Activated T-helper 2 cell treated with anti-CD3 and anti-CD28 coated beads, Interferon-gamma antibody, Interleukin-2, Interleukin-4, amounts not matched to agents 10 μg/mL and 5 μg/mL and 100 μg/mL, durations not matched to agents 14 hours and 24 hours and 36 hours (primary cell): ENCODE results near the gene NUP205. TPM values are rescaled to one million over a fixed set of nuclear protein-coding genes. Genes with fewer than 3 reads are reported as not detected.
"Not testable (repeated sequence)": the region's sequence is repeated elsewhere in the genome, so short reads cannot be mapped to it uniquely, and the experiment has no call there.

Source experiments
- DNase-seq: peaks from one replicate; pipeline ENCODE4 v3.0.0; 2021; ENCODE audit warnings: low spot score
- H3K27ac Mint-ChIP-seq: one replicate; pipeline ENCODE4 v1.8.0; 2021; ENCODE audit warnings: mixed read lengths
- H3K27me3 Mint-ChIP-seq: one replicate; pipeline ENCODE4 v1.8.0; 2021; ENCODE audit warnings: low read depth, mixed read lengths
- H3K36me3 Mint-ChIP-seq: one replicate; pipeline ENCODE4 v1.8.0; 2021; ENCODE audit warnings: low read depth, mixed read lengths
- H3K4me1 Mint-ChIP-seq: one replicate; pipeline ENCODE4 v1.8.0; 2021; ENCODE audit warnings: low read depth, mixed read lengths
- H3K4me3 Mint-ChIP-seq: one replicate; pipeline ENCODE4 v1.8.0; 2021; ENCODE audit warnings: low read depth, mild to moderate bottlenecking, moderate library complexity, mixed read lengths
- H3K9me3 Mint-ChIP-seq: one replicate; pipeline ENCODE4 v1.8.0; 2021; ENCODE audit warnings: mixed read lengths
- intact Hi-C: fragments of 100-400 bp; cut with micrococcal nuclease; formaldehyde crosslinking; loops from one replicate; pipeline ENCODE4 v1.15.1; 2023
- total RNA-seq: library from RNA; stranded (reverse); gene quantifications from 2 replicates; pipeline ENCODE4 v1.2.3, GENCODE V29; 2022

The NUP205 gene
- total RNA-seq, 1 donor from 2014 or later = 127 TPM

DNA sequence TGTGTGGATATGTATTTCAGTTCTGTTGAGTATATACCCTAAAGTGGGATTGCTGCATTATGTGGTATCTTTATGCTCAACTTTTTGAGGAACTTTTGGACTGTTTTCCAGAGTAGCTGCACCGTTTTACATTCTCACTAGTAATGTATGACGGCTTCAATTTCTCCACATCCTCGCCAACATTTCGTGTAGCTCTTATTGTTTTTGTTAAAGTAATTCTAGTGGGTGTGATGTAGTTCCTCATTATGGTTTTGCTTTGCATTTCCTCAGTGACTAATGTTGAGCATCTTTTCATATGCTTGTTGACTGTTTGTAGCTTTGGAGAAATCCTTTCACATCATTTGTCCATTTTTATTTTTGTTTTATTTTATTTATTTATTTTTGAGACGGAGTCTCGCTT lies 109.1 kb downstream of the NUP205 start:
- intact Hi-C loops = loop anchor here (10.0 kb wide), 1 partner anchor 1212 kb away; the partner anchor contains the start of gene AKR1B1
- Mint-ChIP-seq H3K27ac (no peak overlapping the region), H3K4me1 (peaks cover 26% of the 10 kb centered on the region), H3K36me3 (peaks cover 25% of the 10 kb centered on the region), H3K9me3 (no peaks in the 10 kb centered on the region), H3K27me3 (no peaks in the 10 kb centered on the region), H3K4me3 (no peak overlapping the region)
- no peak for DNase-seq

GRCh38 chr7:135667626-135668025 lies 109.9 kb downstream of the NUP205 start:
- not testable (repeated sequence) for H3K9me3 Mint-ChIP-seq, H3K27ac Mint-ChIP-seq, DNase-seq, H3K27me3 Mint-ChIP-seq, H3K4me3 Mint-ChIP-seq
- intact Hi-C loops = loop anchor here (10.0 kb wide), 1 partner anchor 1213 kb away; the partner anchor contains the start of gene AKR1B1
- Mint-ChIP-seq H3K36me3 (peaks cover 24% of the 10 kb centered on the region), H3K4me1 (peaks cover 22% of the 10 kb centered on the region)

GRCh38 chr7:135668852-135669395 lies 111.2 kb downstream of the NUP205 start:
- peaks cover 23% of the 10 kb centered on the region for H3K4me1 Mint-ChIP-seq
- H3K27me3 Mint-ChIP-seq, H3K4me3 Mint-ChIP-seq, DNase-seq, H3K9me3 Mint-ChIP-seq, H3K27ac Mint-ChIP-seq: not testable (repeated sequence)
- peaks cover 30% of the 10 kb centered on the region for H3K36me3 Mint-ChIP-seq
- intact Hi-C loops = loop anchor here (10.0 kb wide), 1 partner anchor 1214 kb away; the partner anchor contains the start of gene AKR1B1

GRCh38 chr7:135669774-135670173 lies 112.1 kb downstream of the NUP205 start:
- intact Hi-C loops = loop anchor here (10.0 kb wide), 2 partner anchors 335 to 1215 kb away; partner anchors contain the start of gene AKR1B1
- Mint-ChIP-seq H3K4me1 (peaks cover 16% of the 10 kb centered on the region), H3K27ac (no peak overlapping the region), H3K4me3 (no peak overlapping the region), H3K9me3 (no peaks in the 10 kb centered on the region), H3K36me3 (peaks cover 36% of the 10 kb centered on the region), H3K27me3 (no peaks in the 10 kb centered on the region)
- DNase-seq = no peak

DNA sequence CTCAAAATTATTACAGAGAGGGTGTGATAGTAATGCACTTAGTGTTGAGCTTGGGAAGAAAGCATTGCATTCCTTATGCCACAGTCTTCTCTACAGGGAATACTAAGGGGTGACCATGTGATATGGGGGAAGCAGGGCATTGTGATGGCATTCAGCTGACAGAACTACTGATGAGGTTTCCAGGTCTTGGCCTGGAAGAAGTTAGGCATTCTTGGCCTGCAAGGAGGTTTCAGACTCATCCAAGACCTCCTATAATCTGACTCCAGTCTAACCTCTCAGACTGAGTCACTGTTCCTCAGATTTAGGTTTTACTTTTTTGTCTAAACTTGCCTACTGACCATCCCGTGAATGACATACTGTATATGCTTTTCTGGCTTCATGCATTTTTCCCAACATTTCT lies 112.5 kb downstream of the NUP205 start:
- peaks cover 12% of the 10 kb centered on the region for H3K4me1 Mint-ChIP-seq
- H3K36me3 Mint-ChIP-seq = peaks cover 38% of the 10 kb centered on the region
- no peak overlapping the region for H3K27ac Mint-ChIP-seq
- H3K27me3 Mint-ChIP-seq = no peaks in the 10 kb centered on the region
- DNase-seq = no peak
- intact Hi-C loops = loop anchor here (10.0 kb wide), 1 partner anchor 335 kb away; no protein-coding TSS in a partner anchor
- H3K9me3 Mint-ChIP-seq = no peaks in the 10 kb centered on the region
- H3K4me3 Mint-ChIP-seq = no peak overlapping the region

- H3K27ac Mint-ChIP-seq = no peak overlapping the region
- H3K27me3 Mint-ChIP-seq = no peaks in the 10 kb centered on the region
- peaks cover 7% of the 10 kb centered on the region for H3K4me1 Mint-ChIP-seq
- peaks cover 44% of the 10 kb centered on the region for H3K36me3 Mint-ChIP-seq
- intact Hi-C loops = loop anchor here (10.0 kb wide), 1 partner anchor 332 kb away; no protein-coding TSS in a partner anchor
- H3K4me3 Mint-ChIP-seq = no peak overlapping the region
- H3K9me3 Mint-ChIP-seq = no peaks in the 10 kb centered on the region
- DNase-seq = no peak
Measured at GRCh38 chr7:135672560-135673359, 115.0 kb downstream of the NUP205 start.

DNA sequence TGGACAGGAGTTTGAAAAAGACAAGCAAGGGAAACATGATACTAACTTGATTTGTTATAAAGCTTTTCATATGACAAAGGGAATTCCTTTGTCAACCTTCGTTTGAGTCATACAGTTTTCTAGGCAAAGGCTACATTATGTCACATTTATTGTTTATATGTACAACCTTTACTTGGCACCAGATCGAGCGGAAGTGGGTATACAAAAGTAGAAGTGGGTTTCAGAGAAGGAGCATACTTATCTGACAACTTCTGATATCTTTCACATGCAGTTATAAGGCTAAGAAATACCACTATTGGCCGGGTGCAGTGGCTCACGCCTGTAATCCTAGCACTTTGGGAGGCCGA lies 115.6 kb downstream of the NUP205 start:
- H3K27ac Mint-ChIP-seq = no peak overlapping the region
- intact Hi-C loops = loop anchor here (10.0 kb wide), 1 partner anchor 331 kb away; no protein-coding TSS in a partner anchor
- peaks cover 7% of the 10 kb centered on the region for H3K4me1 Mint-ChIP-seq
- no peak overlapping the region for H3K4me3 Mint-ChIP-seq
- no peaks in the 10 kb centered on the region for H3K27me3 Mint-ChIP-seq
- H3K36me3 Mint-ChIP-seq = peaks cover 47% of the 10 kb centered on the region
- DNase-seq = no peak
- H3K9me3 Mint-ChIP-seq = no peaks in the 10 kb centered on the region

GRCh38 chr7:135678612-135679575 lies 121.2 kb downstream of the NUP205 start:
- H3K27ac Mint-ChIP-seq = no peak overlapping the region
- DNase-seq = no peak
- no peak overlapping the region for H3K4me3 Mint-ChIP-seq
- intact Hi-C loops = loop anchor here (10.0 kb wide), 1 partner anchor 326 kb away; no protein-coding TSS in a partner anchor
- H3K4me1 Mint-ChIP-seq = peaks cover 9% of the 10 kb centered on the region
- H3K27me3 Mint-ChIP-seq = no peaks in the 10 kb centered on the region
- H3K36me3 Mint-ChIP-seq = peaks cover 34% of the 10 kb centered on the region
- no peaks in the 10 kb centered on the region for H3K9me3 Mint-ChIP-seq

GRCh38 chr7:135681762-135682161 lies 124.0 kb downstream of the NUP205 start:
- Mint-ChIP-seq H3K9me3 (no peaks in the 10 kb centered on the region), H3K27me3 (no peaks in the 10 kb centered on the region), H3K36me3 (peaks cover 14% of the 10 kb centered on the region), H3K4me3 (no peak overlapping the region), H3K27ac (no peak overlapping the region), H3K4me1 (peaks cover 9% of the 10 kb centered on the region)
- DNase-seq = no peak
- intact Hi-C loops = no loop called here

DNA sequence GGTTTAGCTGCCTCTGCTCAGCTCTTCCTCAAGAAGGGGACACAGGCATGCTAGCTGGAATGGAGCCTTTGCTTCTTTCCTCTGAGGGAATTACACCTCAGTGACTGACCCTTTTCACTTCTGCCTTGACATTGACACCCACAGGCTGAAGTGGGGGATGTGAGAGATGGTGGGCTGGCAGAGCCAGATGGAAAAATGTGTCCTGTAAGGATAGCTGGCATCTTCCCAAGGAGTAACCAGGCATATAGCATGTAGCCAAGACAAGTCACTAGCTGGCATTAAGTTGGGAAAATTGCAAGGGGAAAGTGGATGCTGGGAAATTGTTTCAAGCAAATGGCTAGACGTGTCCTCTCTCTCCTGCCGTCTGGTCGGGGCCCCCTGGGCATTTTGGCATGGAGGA lies 124.5 kb downstream of the NUP205 start:
- intact Hi-C loops = no loop called here
- Mint-ChIP-seq H3K4me1 (peaks cover 9% of the 10 kb centered on the region), H3K9me3 (no peaks in the 10 kb centered on the region), H3K27me3 (no peaks in the 10 kb centered on the region), H3K4me3 (no peak overlapping the region), H3K36me3 (peaks cover 10% of the 10 kb centered on the region), H3K27ac (no peak overlapping the region)
- no peak for DNase-seq

GRCh38 chr7:135683609-135684008 lies 125.9 kb downstream of the NUP205 start:
- intact Hi-C loops = no loop called here
- H3K36me3 Mint-ChIP-seq = no peaks in the 10 kb centered on the region
- H3K27me3 Mint-ChIP-seq = no peaks in the 10 kb centered on the region
- H3K9me3 Mint-ChIP-seq = no peaks in the 10 kb centered on the region
- no peak for DNase-seq
- H3K4me1 Mint-ChIP-seq = peaks cover 9% of the 10 kb centered on the region
- no peak overlapping the region for H3K27ac Mint-ChIP-seq
- H3K4me3 Mint-ChIP-seq = no peak overlapping the region

GRCh38 chr7:135684136-135684535 lies 126.4 kb downstream of the NUP205 start:
- peaks cover 9% of the 10 kb centered on the region for H3K4me1 Mint-ChIP-seq
- intact Hi-C loops = no loop called here

More at GRCh38 chr7:135684136-135684535, 126.4 kb downstream of the NUP205 start:
- H3K4me3 Mint-ChIP-seq = no peak overlapping the region
- no peaks in the 10 kb centered on the region for H3K27me3 Mint-ChIP-seq
- H3K9me3 Mint-ChIP-seq = no peaks in the 10 kb centered on the region
- DNase-seq = no peak
- H3K36me3 Mint-ChIP-seq = no peaks in the 10 kb centered on the region
- H3K27ac Mint-ChIP-seq = no peak overlapping the region
